Left lobe of liver (tissue), 2 donors: Measurements from ENCODE around the gene SLC4A1. TPM values are rescaled to one million over a fixed set of nuclear protein-coding genes. Genes with fewer than 3 reads are reported as not detected.

Experiments used
- ATAC-seq: fragments of 200-7000 bp; cut with Tn5 transposase; one replicate; pipeline ENCODE4 v1.9.1; 2020; ENCODE audit warnings: mild to moderate bottlenecking, moderate library complexity
- DNase-seq: peaks from one replicate; pipeline ENCODE4 v3.0.0-alpha.2; 2020; ENCODE audit warnings: low spot score
- total RNA-seq: library from RNA; stranded (reverse); gene quantifications from one replicate; pipeline ENCODE4 v1.2.1, GENCODE V29; 2021
- donor health status: DM: no; HTN: no; CAD: no; lungs with moderate emphysema.
- donor health status: DM: no; HTN: yes; CAD: no.

The SLC4A1 gene
- total RNA-seq, 1 donor from 2014 or later: 1.8 TPM

GRCh38 chr17:44284024-44284400 lies 16.1 kb upstream of the SLC4A1 start:
- DNase-seq (no peak), ATAC-seq (no peak)

- no peak for DNase-seq
- no peak for ATAC-seq
Measured at GRCh38 chr17:44283344-44284023, 15.5 kb upstream of the SLC4A1 start.

GRCh38 chr17:44282264-44282663 lies 14.3 kb upstream of the SLC4A1 start:
- ATAC-seq: no peak

GRCh38 chr17:44281570-44281969 lies 13.6 kb upstream of the SLC4A1 start:
- ATAC-seq (no peak), DNase-seq (no peak)

More at GRCh38 chr17:44282264-44282663, 14.3 kb upstream of the SLC4A1 start:
- no peak for DNase-seq

- ATAC-seq (no peak), DNase-seq (no peak)
Measured at GRCh38 chr17:44280392-44280937, 12.5 kb upstream of the SLC4A1 start.

GRCh38 chr17:44279666-44280391 lies 11.9 kb upstream of the SLC4A1 start:
- ATAC-seq (peak; percentile 90), DNase-seq (peak; percentile 63)

- ATAC-seq: no peak
- no peak for DNase-seq
Measured at GRCh38 chr17:44279346-44279665, 11.4 kb upstream of the SLC4A1 start.

GRCh38 chr17:44277976-44278375 lies 10.0 kb upstream of the SLC4A1 start:
- ATAC-seq (no peak), DNase-seq (no peak)

- ATAC-seq (no peak), DNase-seq (no peak)
Measured at GRCh38 chr17:44273607-44274006, 5.7 kb upstream of the SLC4A1 start.

GRCh38 chr17:44272954-44273353 lies 5.0 kb upstream of the SLC4A1 start:
- DNase-seq (no peak), ATAC-seq (no peak)

- ATAC-seq (no peak), DNase-seq (no peak)
Measured at GRCh38 chr17:44272321-44272951, 4.5 kb upstream of the SLC4A1 start.

GRCh38 chr17:44269535-44270240 lies 1.8 kb upstream of the SLC4A1 start:
- no peak for DNase-seq
- ATAC-seq: no peak

- no peak for DNase-seq
- no peak for ATAC-seq
Measured at GRCh38 chr17:44268709-44269534, 987 bp upstream of the SLC4A1 start.

- ATAC-seq (no peak), DNase-seq (no peak)
Measured at GRCh38 chr17:44267165-44267455, 825 bp downstream of the SLC4A1 start.

GRCh38 chr17:44266402-44267164 lies 1.4 kb downstream of the SLC4A1 start:
- DNase-seq (no peak), ATAC-seq (peak; percentile 72)

GRCh38 chr17:44263345-44263902 lies 4.5 kb downstream of the SLC4A1 start:
- DNase-seq (no peak), ATAC-seq (no peak)

GRCh38 chr17:44262654-44263225 lies 5.2 kb downstream of the SLC4A1 start:
- no peak for ATAC-seq
- no peak for DNase-seq

GRCh38 chr17:44260296-44260695 lies 7.6 kb downstream of the SLC4A1 start:
- ATAC-seq (no peak), DNase-seq (no peak)

GRCh38 chr17:44258811-44259351 lies 9.1 kb downstream of the SLC4A1 start:
- peak; percentile 35 for ATAC-seq
- no peak for DNase-seq
